ENCODE measurements around the gene CLMP. TPM values are rescaled to one million over a fixed set of nuclear protein-coding genes. Genes with fewer than 3 reads are reported as not detected.

The CLMP gene
- total and polyA plus RNA-seq, 3 donors from 2014 or later: 6.0 to 6.5 (median 6.3) TPM

GRCh38 chr11:123057661-123058305, 137.3 kb downstream of the CLMP start:
- DNase-seq: no peak
- Histone ChIP-seq H3K4me1 (peaks cover 17% of the 10 kb centered on the region), H3K4me3 (no peak overlapping the region), H3K27ac (no peak overlapping the region), H3K36me3 (ENCODE audit: low read depth, missing control alignments) (no peaks in the 10 kb centered on the region), H3K27me3 (no peaks in the 10 kb centered on the region), H3K9me3 (no peaks in the 10 kb centered on the region)
- WGBS, 2 donors: 71 to 75% methylated on average over 5 of the region's 5 CpGs
- intact Hi-C loops (cut with DNase I; ENCODE audit: low total_unique reads): no loop called here
- no peak for TF ChIP-seq CTCF (IDR thresholded peaks at IDR 0.05)
- TF ChIP-seq POLR2A (IDR thresholded peaks at IDR 0.05): no peak

GRCh38 chr11:123056835-123057491, 138.1 kb downstream of the CLMP start:
- no peak for TF ChIP-seq POLR2A (IDR thresholded peaks at IDR 0.05)
- TF ChIP-seq CTCF (IDR thresholded peaks at IDR 0.05): no peak
- WGBS, 2 donors: 59 to 68% methylated on average over 3 of the region's 3 CpGs

GRCh38 chr11:123055191-123055901, 139.7 kb downstream of the CLMP start:
- Histone ChIP-seq H3K9me3 (no peaks in the 10 kb centered on the region), H3K27ac (no peak overlapping the region), H3K4me1 (peaks cover 16% of the 10 kb centered on the region), H3K36me3 (ENCODE audit: low read depth, missing control alignments) (no peaks in the 10 kb centered on the region), H3K27me3 (no peaks in the 10 kb centered on the region), H3K4me3 (no peak overlapping the region)
- no peak for TF ChIP-seq POLR2A (IDR thresholded peaks at IDR 0.05)
- no peak for TF ChIP-seq CTCF (IDR thresholded peaks at IDR 0.05)
- intact Hi-C loops (cut with DNase I; ENCODE audit: low total_unique reads): no loop called here
- no peak for DNase-seq
- 62 to 69% methylated on average over 6 of the region's 6 CpGs for WGBS, 2 donors

More at GRCh38 chr11:123056835-123057491, 138.1 kb downstream of the CLMP start:
- intact Hi-C loops (cut with DNase I; ENCODE audit: low total_unique reads): no loop called here
- no peaks in the 10 kb centered on the region for H3K27me3 ChIP-seq
- no peak overlapping the region for H3K27ac ChIP-seq
- H3K4me1 ChIP-seq: peaks cover 17% of the 10 kb centered on the region
- DNase-seq: no peak
- no peaks in the 10 kb centered on the region for H3K36me3 ChIP-seq (ENCODE audit: low read depth, missing control alignments)
- no peak overlapping the region for H3K4me3 ChIP-seq
- no peaks in the 10 kb centered on the region for H3K9me3 ChIP-seq

GRCh38 chr11:123054301-123055065, 140.6 kb downstream of the CLMP start:
- peak; percentile 59 for DNase-seq
- WGBS, 2 donors: 33 to 38% methylated on average over 11 of the region's 11 CpGs
- intact Hi-C loops (cut with DNase I; ENCODE audit: low total_unique reads): no loop called here
- Histone ChIP-seq H3K4me3 (no peak overlapping the region), H3K9me3 (no peaks in the 10 kb centered on the region), H3K4me1 (peaks cover 10% of the 10 kb centered on the region), H3K27me3 (no peaks in the 10 kb centered on the region), H3K27ac (peak overlapping the region in 1 of 2 donors; percentile 36), H3K36me3 (ENCODE audit: low read depth, missing control alignments) (no peaks in the 10 kb centered on the region)
- TF ChIP-seq CTCF (IDR thresholded peaks at IDR 0.05): peak; percentile 67 to 72 (median 69)
- TF ChIP-seq POLR2A (IDR thresholded peaks at IDR 0.05): no peak

All from testis (tissue), 3 donors.